Left lung (tissue), 10 donors: ENCODE results near the gene NKX6-2. TPM values are rescaled to one million over a fixed set of nuclear protein-coding genes. Genes with fewer than 3 reads are reported as not detected.

ENCODE experiments used
- ATAC-seq: fragments of 200-7000 bp; cut with Tn5 transposase; one replicate; pipeline ENCODE4 v1.9.1; 2020; ENCODE audit warnings: moderate library complexity
- DNase-seq, 4 donors: peaks; one replicate each; pipeline ENCODE4 v3.0.0-alpha.2; 2013 to 2020
- H3K27ac ChIP-seq, 2 donors: fragments of 200-600 bp; sonication (generic) in 1 of 2; one replicate each; pipeline versions ENCODE4 v1.5.0 to v1.8.0; 2020 to 2021
- H3K27me3 ChIP-seq, 2 donors: fragments of 200-600 bp; sonication (generic) in 1 of 2; one replicate each; pipeline versions ENCODE4 v1.5.0 to v1.8.0; 2020 to 2021
- H3K36me3 ChIP-seq, 2 donors: fragments of 200-600 bp; sonication (generic) in 1 of 2; one replicate each; pipeline versions ENCODE4 v1.5.0 to v1.8.0; 2020 to 2021
- H3K4me1 ChIP-seq, 2 donors: fragments of 200-600 bp; one replicate each; pipeline ENCODE4 v1.8.0; 2021
- H3K4me3 ChIP-seq, 2 donors: fragments of 200-600 bp; sonication (generic) in 1 of 2; one replicate each; pipeline versions ENCODE4 v1.5.0 to v1.8.0; 2020 to 2021; ENCODE audit warnings: mild to moderate bottlenecking in 1 of 2
- H3K9me3 ChIP-seq, 2 donors: fragments of 200-600 bp; sonication (generic) in 1 of 2; one replicate each; pipeline versions ENCODE4 v1.5.0 to v1.8.0; 2020 to 2021
- CTCF ChIP-seq, 2 donors: fragments of 200-600 bp; sonication (generic) in 1 of 2; IDR thresholded peaks; one replicate each; pipeline versions ENCODE4 v1.5.0 to v1.8.0; 2021; ENCODE audit warnings: antibody characterized with exemption in 2 of 2
- intact Hi-C, 2 donors: fragments of 100-400 bp; cut with DNase I; formaldehyde crosslinking; loops; one replicate each; pipeline versions ENCODE4 v1.11.2 to v1.14.2; 2022
- polyA plus RNA-seq, 6 donors: library from polyadenylated mRNA; unstranded; fragments of 120-200 nt; gene quantifications; one replicate each; pipeline ENCODE4 v1.2.1, GENCODE V29; 2013; ENCODE audit not compliant: insufficient read length in 6 of 6
- total RNA-seq, 2 donors: library from RNA; stranded (reverse); fragmentation: NEBNext Ultra II Directional; extraction: Animal tissue kit (Norgen Biotek cat#: 25700); gene quantifications; one replicate each; pipeline ENCODE4 v1.2.1, GENCODE V29; 2021
- donor health status: DM: no; HTN: yes; CAD: no.
- donor health status: DM: no; HTN: no; CAD: no.

The NKX6-2 gene
- total and polyA plus RNA-seq, 8 donors, result 4.5 to 6.5 (median 6.1) TPM; not detected in 2

DNA sequence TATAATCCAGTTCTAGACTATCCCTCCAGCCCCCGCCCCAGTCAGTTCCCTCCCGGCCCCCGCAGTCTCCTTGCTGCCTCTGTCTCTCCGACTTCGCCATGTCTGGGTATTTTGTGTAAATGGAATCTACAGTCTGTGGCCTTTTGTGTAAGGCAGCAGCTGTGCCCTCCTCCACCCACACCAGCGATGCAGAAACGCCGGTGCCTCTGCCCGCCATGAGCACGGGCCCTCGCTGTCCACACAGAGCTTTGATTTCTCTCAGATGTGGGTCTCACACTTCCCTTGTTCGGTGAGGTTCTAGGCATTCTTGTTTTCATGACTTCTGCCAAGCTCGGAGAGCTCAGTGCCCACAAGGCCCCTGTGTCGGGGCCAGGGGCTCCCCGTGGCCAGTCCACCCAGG, 37.8 kb downstream of the NKX6-2 start:
- no peak for TF ChIP-seq CTCF (IDR thresholded peaks at IDR 0.05)
- Histone ChIP-seq H3K27me3 (no peaks in the 10 kb centered on the region), H3K4me1 (no peaks in the 10 kb centered on the region), H3K9me3 (no peaks in the 10 kb centered on the region), H3K36me3 (peaks cover 0 to 44% of the 10 kb centered on the region in 2 donors), H3K27ac (no peak overlapping the region), H3K4me3 (no peak overlapping the region)
- ATAC-seq (no peak), DNase-seq (no peak)
- intact Hi-C loops, result no loop called here

- Histone ChIP-seq H3K4me3 (no peak overlapping the region), H3K27ac (no peak overlapping the region), H3K4me1 (no peaks in the 10 kb centered on the region), H3K27me3 (no peaks in the 10 kb centered on the region), H3K36me3 (peaks cover 0 to 43% of the 10 kb centered on the region in 2 donors), H3K9me3 (no peaks in the 10 kb centered on the region)
- TF ChIP-seq CTCF (IDR thresholded peaks at IDR 0.05), result no peak
- intact Hi-C loops, result no loop called here
- ATAC-seq, result no peak
- DNase-seq, result no peak
Observed at GRCh38 chr10:132746801-132747625, 38.9 kb downstream of the NKX6-2 start.

DNA sequence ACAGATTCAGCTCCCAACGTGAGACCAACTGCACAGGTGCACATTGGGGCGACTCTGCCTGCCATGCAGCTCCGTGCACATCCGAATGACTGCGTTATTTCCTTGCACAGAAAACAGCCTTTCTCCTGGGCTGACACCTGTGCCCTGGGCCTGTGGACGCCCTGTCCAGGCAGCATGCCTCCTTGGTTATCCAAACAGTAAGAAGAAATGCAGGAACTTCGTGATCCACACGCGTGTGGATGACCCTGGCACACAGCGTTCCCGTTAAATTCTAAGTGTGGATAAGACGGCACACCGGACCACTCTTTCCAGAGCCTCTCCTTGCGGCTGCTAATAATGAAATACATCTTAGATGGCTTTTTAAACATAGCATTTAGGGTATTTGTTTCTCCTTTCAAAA, 39.6 kb downstream of the NKX6-2 start:
- Histone ChIP-seq H3K36me3 (peaks cover 0 to 49% of the 10 kb centered on the region in 2 donors), H3K4me1 (no peaks in the 10 kb centered on the region), H3K27ac (no peak overlapping the region), H3K4me3 (no peak overlapping the region), H3K9me3 (no peaks in the 10 kb centered on the region), H3K27me3 (no peaks in the 10 kb centered on the region)
- intact Hi-C loops, result no loop called here
- no peak for ATAC-seq
- no peak for DNase-seq
- TF ChIP-seq CTCF (IDR thresholded peaks at IDR 0.05), result no peak

- Histone ChIP-seq H3K4me1 (no peaks in the 10 kb centered on the region), H3K9me3 (no peaks in the 10 kb centered on the region), H3K4me3 (no peak overlapping the region), H3K36me3 (peaks cover 0 to 45% of the 10 kb centered on the region in 2 donors), H3K27me3 (no peaks in the 10 kb centered on the region), H3K27ac (no peak overlapping the region)
- no peak for TF ChIP-seq CTCF (IDR thresholded peaks at IDR 0.05)
- intact Hi-C loops, result no loop called here
- no peak for DNase-seq
- no peak for ATAC-seq
Observed at GRCh38 chr10:132745971-132746370, 40.0 kb downstream of the NKX6-2 start.

DNA sequence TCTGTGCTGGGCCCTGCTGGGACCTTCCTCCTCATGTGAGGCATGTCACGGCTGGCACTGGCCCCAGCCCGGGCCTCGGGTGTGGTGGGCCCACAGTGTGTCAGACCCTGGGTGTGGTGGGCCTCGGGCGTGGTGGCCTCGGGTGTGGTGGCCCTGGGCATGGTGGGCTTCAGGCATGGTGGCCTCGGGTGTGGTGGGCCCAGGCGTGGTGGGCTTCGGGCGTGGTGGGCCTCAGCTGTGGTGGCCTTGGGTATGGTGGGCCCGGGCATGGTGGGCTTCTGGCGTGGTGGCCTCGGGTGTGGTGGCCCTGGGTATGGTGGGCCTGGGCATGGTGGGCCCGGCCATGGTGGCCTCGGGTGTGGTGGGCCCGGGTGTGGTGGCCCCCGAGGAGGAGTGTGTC, 40.4 kb downstream of the NKX6-2 start:
- intact Hi-C loops, result no loop called here
- Histone ChIP-seq H3K27me3 (no peaks in the 10 kb centered on the region), H3K27ac (no peak overlapping the region), H3K9me3 (no peaks in the 10 kb centered on the region), H3K4me3 (no peak overlapping the region), H3K36me3 (peaks cover 0 to 41% of the 10 kb centered on the region in 2 donors), H3K4me1 (no peaks in the 10 kb centered on the region)
- DNase-seq (no peak), ATAC-seq (no peak)
- no peak for TF ChIP-seq CTCF (IDR thresholded peaks at IDR 0.05)
